GM23338 (cell line): ENCODE data around the gene CPLX3. TPM values are rescaled to one million over a fixed set of nuclear protein-coding genes. Genes with fewer than 3 reads are reported as not detected.
A peak's percentile ranks its signal among the peaks of the same experiment; 100 is the strongest.

ENCODE experiments used
- ATAC-seq: fragments of 200-7000 bp; cut with Tn5 transposase; 3 replicates; pipeline ENCODE4 v1.9.1; 2020
- DNase-seq: peaks from one replicate; pipeline ENCODE4 v3.0.0-alpha.2; 2015; ENCODE audit warnings: low spot score
- H2AFZ ChIP-seq: fragments of 200-600 bp; sonication (generic); 2 replicates; pipeline ENCODE4 v1.8.0; 2016; ENCODE audit warnings: antibody characterized with exemption, mild to moderate bottlenecking, moderate library complexity
- H3F3A ChIP-seq: fragments of 200-600 bp; sonication (generic); replicated peaks from 2 replicates; pipeline ENCODE4 v1.8.0; 2017; ENCODE audit warnings: antibody characterized with exemption, mixed run types, low read depth
- H3K27ac ChIP-seq: fragments of 200-600 bp; sonication (generic); 2 replicates; pipeline ENCODE4 v1.6.1; 2016; ENCODE audit warnings: low read depth
- H3K27me3 ChIP-seq: fragments of 200-600 bp; sonication (generic); 2 replicates; pipeline ENCODE4 v1.8.0; 2016; ENCODE audit warnings: mild to moderate bottlenecking, mixed run types, moderate library complexity; ENCODE audit not compliant: insufficient read depth
- H3K36me3 ChIP-seq: fragments of 200-600 bp; sonication (generic); 2 replicates; pipeline ENCODE4 v1.8.0; 2016; ENCODE audit warnings: mild to moderate bottlenecking; ENCODE audit not compliant: insufficient read depth
- H3K4me1 ChIP-seq: fragments of 200-600 bp; sonication (generic); 2 replicates; pipeline ENCODE4 v1.8.0; 2016; ENCODE audit warnings: mild to moderate bottlenecking, moderate library complexity; ENCODE audit not compliant: insufficient read depth
- H3K4me2 ChIP-seq: fragments of 200-600 bp; sonication (generic); 2 replicates; pipeline ENCODE4 v1.7.1; 2017; ENCODE audit warnings: mixed run types
- H3K4me3 ChIP-seq: fragments of 200-600 bp; sonication (generic); 2 replicates; pipeline ENCODE4 v1.6.1; 2016; ENCODE audit warnings: mixed run types
- H3K79me2 ChIP-seq: fragments of 200-600 bp; sonication (generic); replicated peaks from 2 replicates; pipeline ENCODE4 v1.8.0; 2017; ENCODE audit warnings: mild to moderate bottlenecking; ENCODE audit not compliant: insufficient read depth
- H3K9me2 ChIP-seq: fragments of 200-600 bp; sonication (generic); 2 replicates; pipeline ENCODE4 v1.8.0; 2017; ENCODE audit not compliant: insufficient read depth
- H4K20me1 ChIP-seq: fragments of 200-600 bp; sonication (generic); replicated peaks from 2 replicates; pipeline ENCODE4 v1.8.0; 2017; ENCODE audit warnings: mild to moderate bottlenecking; ENCODE audit not compliant: insufficient read depth
- H3K27ac Mint-ChIP-seq: 2 replicates; pipeline ENCODE4 v1.8.0; 2020; ENCODE audit warnings: inconsistent platforms, mild to moderate bottlenecking, moderate library complexity, mixed read lengths
- H3K27me3 Mint-ChIP-seq: 3 replicates; pipeline ENCODE4 v1.8.0; 2022; ENCODE audit warnings: low read depth, mild to moderate bottlenecking, moderate library complexity, mixed read lengths, inconsistent platforms; ENCODE audit not compliant: insufficient read depth, poor library complexity
- H3K36me3 Mint-ChIP-seq: 3 replicates; pipeline ENCODE4 v1.8.0; 2021; ENCODE audit warnings: low read depth, mild to moderate bottlenecking, inconsistent platforms, moderate library complexity, mixed read lengths
- H3K4me1 Mint-ChIP-seq: 3 replicates; pipeline ENCODE4 v1.8.0; 2020; ENCODE audit warnings: mild to moderate bottlenecking, inconsistent platforms, mixed read lengths
- H3K4me3 Mint-ChIP-seq: 3 replicates; pipeline ENCODE4 v1.8.0; 2021; ENCODE audit warnings: moderate library complexity, mild to moderate bottlenecking, inconsistent platforms, mixed read lengths
- H3K9me3 Mint-ChIP-seq: 3 replicates; pipeline ENCODE4 v1.8.0; 2020; ENCODE audit warnings: moderate library complexity, mild to moderate bottlenecking, inconsistent platforms, mixed read lengths
- CREB1 ChIP-seq: fragments of 250-450 bp; sonication (Bioruptor Pico); IDR thresholded peaks from 2 replicates; pipeline ENCODE4 v1.5.0; 2020; ENCODE audit warnings: low read depth, mild to moderate bottlenecking, moderate library complexity
- CTCF ChIP-seq, 2 experiments: fragments of 200-600 bp in 1 of 2; sonication (generic) in 1 of 2; conservative IDR thresholded peaks; 2 replicates each; pipeline versions ENCODE4 v1.5.1 to v1.6.1; 2016 to 2017; ENCODE audit warnings: antibody characterized with exemption in 2 of 2, low read depth in 2 of 2, mild to moderate bottlenecking in 2 of 2, moderate library complexity in 1 of 2
- EZH2 ChIP-seq: fragments of 200-600 bp; sonication (generic); IDR thresholded peaks from one replicate; pipeline ENCODE4 v1.8.0; 2017; ENCODE audit warnings: antibody characterized with exemption, mild to moderate bottlenecking, low read depth; ENCODE audit not compliant: unreplicated experiment
- EZH2phosphoT487 ChIP-seq: fragments of 200-600 bp; sonication (generic); IDR thresholded peaks from one replicate; pipeline ENCODE4 v1.8.1; 2018; ENCODE audit warnings: antibody characterized with exemption; ENCODE audit not compliant: unreplicated experiment
- JUNB ChIP-seq: IDR thresholded peaks from one replicate; pipeline ENCODE4 v1.6.1; 2016; ENCODE audit warnings: antibody characterized with exemption; ENCODE audit not compliant: unreplicated experiment
- NANOG ChIP-seq: IDR thresholded peaks from 2 replicates; pipeline ENCODE4 v1.6.1; 2016; ENCODE audit warnings: antibody characterized with exemption, borderline replicate concordance
- POLR2AphosphoS5 ChIP-seq: IDR thresholded peaks from 2 replicates; pipeline ENCODE4 v1.6.1; 2016; ENCODE audit warnings: antibody characterized with exemption, low read depth
- REST ChIP-seq: IDR thresholded peaks from one replicate; pipeline ENCODE4 v1.6.1; 2018; ENCODE audit warnings: antibody characterized with exemption; ENCODE audit not compliant: unreplicated experiment
- STAT1 ChIP-seq: IDR thresholded peaks from one replicate; pipeline ENCODE4 v1.6.1; 2016; ENCODE audit warnings: antibody characterized with exemption; ENCODE audit not compliant: unreplicated experiment
- ZNF114 ChIP-seq: fragments of 250-450 bp; sonication (Bioruptor Pico); IDR thresholded peaks from 2 replicates; pipeline ENCODE4 v1.5.0; 2020; ENCODE audit warnings: mild to moderate bottlenecking, moderate library complexity
- ZNF331 ChIP-seq: fragments of 250-450 bp; sonication (Bioruptor Pico); IDR thresholded peaks from 2 replicates; pipeline ENCODE4 v1.5.0; 2020; ENCODE audit warnings: low read depth, mild to moderate bottlenecking, moderate library complexity
- ZNF462 ChIP-seq: fragments of 250-450 bp; sonication (Bioruptor Pico); IDR thresholded peaks from 2 replicates; pipeline ENCODE4 v1.5.0; 2020; ENCODE audit warnings: mild to moderate bottlenecking, moderate library complexity
- polyA plus RNA-seq: library from polyadenylated mRNA; unstranded; fragments of >200 nt; fragmentation: Nextera tagmentation; extraction: Ambion mirVana; gene quantifications from 2 replicates; pipeline ENCODE4 v1.2.1, GENCODE V29; 2016
- total RNA-seq: library from RNA; depleted of rRNA; stranded (reverse); fragments of >200 nt; shearing (Covaris generic); gene quantifications from 2 replicates; pipeline ENCODE4 v1.2.3, GENCODE V29; 2014
- TF ChIP-seq, protein P1 (sequence below): IDR thresholded peaks from 2 replicates; pipeline ENCODE4 v1.6.1; 2016; ENCODE audit warnings: antibody characterized with exemption

CPLX3 gene
- total and polyA plus RNA-seq, 2 experiments from 2014 or later, result 0.66 TPM; not detected in 1

- H3K79me2 ChIP-seq, result no peaks in the 10 kb centered on the region
- H3K4me1 Mint-ChIP-seq, result peaks cover 2% of the 10 kb centered on the region; the same call in 1 of the 3 replicates
- no peak overlapping the region for H3K27ac Mint-ChIP-seq
- no peaks in the 10 kb centered on the region for H3K4me1 ChIP-seq
- DNase-seq (no peak), ATAC-seq (no peak)
- no peak overlapping the region for H3K4me3 Mint-ChIP-seq
- TF ChIP-seq JUNB, result no peak
- no peak for TF ChIP-seq NANOG
- no peak for TF ChIP-seq ZNF462
- no peak for TF ChIP-seq EZH2
- TF ChIP-seq, protein P1, sequence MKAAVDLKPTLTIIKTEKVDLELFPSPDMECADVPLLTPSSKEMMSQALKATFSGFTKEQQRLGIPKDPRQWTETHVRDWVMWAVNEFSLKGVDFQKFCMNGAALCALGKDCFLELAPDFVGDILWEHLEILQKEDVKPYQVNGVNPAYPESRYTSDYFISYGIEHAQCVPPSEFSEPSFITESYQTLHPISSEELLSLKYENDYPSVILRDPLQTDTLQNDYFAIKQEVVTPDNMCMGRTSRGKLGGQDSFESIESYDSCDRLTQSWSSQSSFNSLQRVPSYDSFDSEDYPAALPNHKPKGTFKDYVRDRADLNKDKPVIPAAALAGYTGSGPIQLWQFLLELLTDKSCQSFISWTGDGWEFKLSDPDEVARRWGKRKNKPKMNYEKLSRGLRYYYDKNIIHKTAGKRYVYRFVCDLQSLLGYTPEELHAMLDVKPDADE, result no peak
- TF ChIP-seq CREB1 (CRISPR knock-in tag), result no peak
- no peak for TF ChIP-seq REST
- TF ChIP-seq POLR2AphosphoS5, result no peak
- TF ChIP-seq ZNF331, result no peak
- TF ChIP-seq STAT1, result no peak
- no peak for TF ChIP-seq EZH2phosphoT487
- TF ChIP-seq ZNF114, result no peak
- TF ChIP-seq CTCF (conservative IDR thresholded peaks at IDR 0.05; ENCODE audit: low read depth in 2 of 2), result no peak
- H3K4me2 ChIP-seq, result no peak overlapping the region
- no peaks in the 10 kb centered on the region for H4K20me1 ChIP-seq
- no peaks in the 10 kb centered on the region for H3K9me2 ChIP-seq
- H3K4me3 ChIP-seq, result no peak overlapping the region
- H3K27me3 ChIP-seq, result no peaks in the 10 kb centered on the region
- no peaks in the 10 kb centered on the region for H3K36me3 ChIP-seq
- 0 out of 2 replicates have a peak overlapping the region, but pooled peaks have one; percentile 43 for H2AFZ ChIP-seq
- H3K36me3 Mint-ChIP-seq, result peaks cover 5% of the 10 kb centered on the region; the same call in 2 of the 3 replicates
- peak overlapping the region; percentile 63; the same call in 1 of the 2 replicates for H3K27ac ChIP-seq
- H3K9me3 Mint-ChIP-seq, result peaks cover 16% of the 10 kb centered on the region
- 0 out of 2 replicates have a peak, but pooled peaks cover 8% of the 10 kb centered on the region for H3F3A ChIP-seq
- peaks cover 9% of the 10 kb centered on the region for H3K27me3 Mint-ChIP-seq
Measured at GRCh38 chr15:74878273-74878672, 51.8 kb downstream of the CPLX3 start.
